ENCODE data around the gene PRDM5.

DNA sequence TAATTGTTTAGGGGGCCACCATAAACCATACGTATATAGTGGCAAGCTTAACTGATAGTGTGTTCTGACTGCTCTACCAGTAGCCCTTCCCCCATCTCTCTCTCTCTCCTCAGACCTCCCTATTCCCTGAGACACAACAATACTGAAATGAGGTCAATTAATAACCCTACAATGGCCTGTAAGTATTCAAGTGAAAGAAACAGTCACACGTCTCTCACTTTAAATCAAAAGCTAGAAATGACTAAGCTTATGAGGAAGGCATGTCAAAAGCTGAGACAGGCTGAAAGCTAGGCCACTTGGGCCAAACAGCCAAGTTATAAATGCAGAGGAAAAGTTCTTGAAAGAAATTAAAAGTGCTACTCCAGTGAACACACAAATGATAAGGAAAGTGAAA, 78.0 kb downstream of the PRDM5 start:
- TF ChIP-seq, protein P1, sequence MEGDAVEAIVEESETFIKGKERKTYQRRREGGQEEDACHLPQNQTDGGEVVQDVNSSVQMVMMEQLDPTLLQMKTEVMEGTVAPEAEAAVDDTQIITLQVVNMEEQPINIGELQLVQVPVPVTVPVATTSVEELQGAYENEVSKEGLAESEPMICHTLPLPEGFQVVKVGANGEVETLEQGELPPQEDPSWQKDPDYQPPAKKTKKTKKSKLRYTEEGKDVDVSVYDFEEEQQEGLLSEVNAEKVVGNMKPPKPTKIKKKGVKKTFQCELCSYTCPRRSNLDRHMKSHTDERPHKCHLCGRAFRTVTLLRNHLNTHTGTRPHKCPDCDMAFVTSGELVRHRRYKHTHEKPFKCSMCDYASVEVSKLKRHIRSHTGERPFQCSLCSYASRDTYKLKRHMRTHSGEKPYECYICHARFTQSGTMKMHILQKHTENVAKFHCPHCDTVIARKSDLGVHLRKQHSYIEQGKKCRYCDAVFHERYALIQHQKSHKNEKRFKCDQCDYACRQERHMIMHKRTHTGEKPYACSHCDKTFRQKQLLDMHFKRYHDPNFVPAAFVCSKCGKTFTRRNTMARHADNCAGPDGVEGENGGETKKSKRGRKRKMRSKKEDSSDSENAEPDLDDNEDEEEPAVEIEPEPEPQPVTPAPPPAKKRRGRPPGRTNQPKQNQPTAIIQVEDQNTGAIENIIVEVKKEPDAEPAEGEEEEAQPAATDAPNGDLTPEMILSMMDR (optimal IDR thresholded peaks at IDR 0.05 in 1 of 3, IDR thresholded peaks at IDR 0.05 in 1 of 3, conservative IDR thresholded peaks at IDR 0.05 in 1 of 3; ENCODE audit: extremely low read depth in 1 of 3, insufficient read depth in 2 of 3, low read length in 3 of 3), result no peak
- no peak for TF ChIP-seq EZH2 (IDR thresholded peaks at IDR 0.05; ENCODE audit: low read length)

Data from keratinocyte (primary cell).